Astrocyte (in vitro differentiated cells and primary cell): Measurements from ENCODE around the gene PDAP1. TPM values are rescaled to one million over a fixed set of nuclear protein-coding genes. Genes with fewer than 3 reads are reported as not detected.

ENCODE experiments used
- DNase-seq: peaks from one replicate; pipeline ENCODE4 v3.0.0-alpha.2; 2010; ENCODE audit warnings: low read depth
- FAIRE-seq: peaks from 2 replicates; lab custom pipeline; 2011; peaks lifted over from hg19 to GRCh38; lab: Jason Lieb, UNC
- H2AFZ ChIP-seq: 2 replicates; pipeline ENCODE4 v1.6.0; 2012; ENCODE audit warnings: low read depth, low read length, inconsistent platforms
- H3K27ac ChIP-seq: 2 replicates; pipeline ENCODE4 v1.5.1; 2011; ENCODE audit warnings: low read depth, low read length, inconsistent platforms
- H3K27me3 ChIP-seq: 2 replicates; pipeline ENCODE4 v1.6.0; 2011; ENCODE audit warnings: low read length, inconsistent platforms; ENCODE audit not compliant: insufficient read depth
- H3K36me3 ChIP-seq: 2 replicates; pipeline ENCODE4 v1.5.1; 2011; ENCODE audit warnings: low read length, inconsistent platforms; ENCODE audit not compliant: insufficient read depth
- H3K4me1 ChIP-seq: 2 replicates; pipeline ENCODE4 v1.5.1; 2011; ENCODE audit warnings: low read length, inconsistent platforms; ENCODE audit not compliant: insufficient read depth
- H3K4me2 ChIP-seq: 2 replicates; pipeline ENCODE4 v1.6.0; 2012; ENCODE audit warnings: low read length, inconsistent platforms
- H3K4me3 ChIP-seq: 2 replicates; pipeline ENCODE4 v1.5.1; 2011; ENCODE audit warnings: low read depth, mild to moderate bottlenecking, low read length, inconsistent platforms; ENCODE audit not compliant: insufficient read depth
- H3K79me2 ChIP-seq: 2 replicates; pipeline ENCODE4 v1.6.0; 2012; ENCODE audit warnings: mild to moderate bottlenecking, low read length, inconsistent platforms; ENCODE audit not compliant: insufficient read depth
- H3K9ac ChIP-seq: 2 replicates; pipeline ENCODE4 v1.6.0; 2012; ENCODE audit warnings: mild to moderate bottlenecking, low read length, inconsistent platforms
- H3K9me3 ChIP-seq: 2 replicates; pipeline ENCODE4 v1.5.1; 2012; ENCODE audit warnings: low read depth, mild to moderate bottlenecking, low read length, inconsistent platforms; ENCODE audit not compliant: insufficient read depth
- H4K20me1 ChIP-seq: 2 replicates; pipeline ENCODE4 v1.6.0; 2012; ENCODE audit warnings: low read length, inconsistent platforms; ENCODE audit not compliant: insufficient read depth
- H3K27ac Mint-ChIP-seq: one replicate; pipeline ENCODE4 v1.8.0; 2021; ENCODE audit warnings: mild to moderate bottlenecking, mixed read lengths; ENCODE audit not compliant: unreplicated experiment
- H3K27me3 Mint-ChIP-seq: one replicate; pipeline ENCODE4 v1.8.0; 2021; ENCODE audit warnings: low read depth, mixed read lengths; ENCODE audit not compliant: unreplicated experiment
- H3K36me3 Mint-ChIP-seq: one replicate; pipeline ENCODE4 v1.8.0; 2021; ENCODE audit warnings: low read depth, mixed read lengths; ENCODE audit not compliant: unreplicated experiment
- H3K4me1 Mint-ChIP-seq: one replicate; pipeline ENCODE4 v1.8.0; 2021; ENCODE audit warnings: low read depth, mixed read lengths; ENCODE audit not compliant: unreplicated experiment
- H3K4me3 Mint-ChIP-seq: one replicate; pipeline ENCODE4 v1.8.0; 2021; ENCODE audit warnings: mild to moderate bottlenecking, moderate library complexity, mixed read lengths; ENCODE audit not compliant: unreplicated experiment
- H3K9me3 Mint-ChIP-seq: one replicate; pipeline ENCODE4 v1.8.0; 2021; ENCODE audit warnings: mild to moderate bottlenecking, mixed read lengths; ENCODE audit not compliant: unreplicated experiment
- EZH2 ChIP-seq: IDR thresholded peaks from 2 replicates; pipeline ENCODE4 v1.6.1; 2012; ENCODE audit warnings: mild to moderate bottlenecking, low read length, inconsistent platforms; ENCODE audit not compliant: insufficient read depth
- total RNA-seq: library from RNA; stranded (reverse); gene quantifications from 2 replicates; pipeline ENCODE4 v1.2.1, GENCODE V29; 2021
- TF ChIP-seq, protein P1 (sequence below): IDR thresholded peaks from 2 replicates; pipeline ENCODE4 v1.5.1; 2011; ENCODE audit warnings: low read depth, mild to moderate bottlenecking, inconsistent platforms, low read length, moderate library complexity; ENCODE audit not compliant: insufficient read depth

PDAP1 gene
- total RNA-seq, 1 donor from 2014 or later = 106 TPM

DNA sequence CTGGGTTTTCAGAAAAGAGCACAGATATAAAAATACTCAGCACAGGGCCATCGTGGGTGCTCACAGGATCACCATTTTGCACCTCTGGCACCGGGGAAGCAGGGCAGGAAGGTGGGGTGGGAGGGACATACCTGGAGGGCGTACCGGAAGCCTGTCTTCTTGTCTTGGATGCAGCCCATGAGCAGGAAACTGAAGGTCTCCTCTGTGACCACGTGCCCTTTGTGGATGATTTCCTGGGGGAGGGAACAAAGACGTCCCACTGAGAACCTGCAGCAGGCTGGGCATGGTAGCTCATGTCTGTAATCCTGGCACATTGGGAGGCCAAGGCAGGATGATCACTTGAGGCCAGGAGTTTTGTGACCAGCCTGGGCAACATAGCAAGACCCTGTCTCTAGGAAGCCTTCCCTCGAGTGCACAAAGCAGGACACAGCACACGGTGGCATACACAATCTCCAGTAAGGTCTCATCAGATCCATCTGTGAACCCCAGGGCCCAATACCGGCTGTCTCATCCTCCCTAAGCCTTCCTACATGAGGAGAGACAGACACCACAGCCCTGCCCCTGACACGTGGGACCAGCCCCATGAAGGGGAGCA, 20.7 kb upstream of the PDAP1 start:
- Histone ChIP-seq H3K27ac (no peak overlapping the region), H3K79me2 (no peaks in the 10 kb centered on the region), H2AFZ (no peak overlapping the region), H4K20me1 (no peaks in the 10 kb centered on the region), H3K27me3 (no peaks in the 10 kb centered on the region), H3K4me2 (no peak overlapping the region), H3K4me1 (no peaks in the 10 kb centered on the region), H3K9me3 (no peaks in the 10 kb centered on the region), H3K4me3 (no peak overlapping the region), H3K9ac (no peak overlapping the region), H3K36me3 (peaks cover 13% of the 10 kb centered on the region)
- DNase-seq (no peak), FAIRE-seq (no peak)
- H3K4me1 Mint-ChIP-seq = no peaks in the 10 kb centered on the region
- TF ChIP-seq, protein P1, sequence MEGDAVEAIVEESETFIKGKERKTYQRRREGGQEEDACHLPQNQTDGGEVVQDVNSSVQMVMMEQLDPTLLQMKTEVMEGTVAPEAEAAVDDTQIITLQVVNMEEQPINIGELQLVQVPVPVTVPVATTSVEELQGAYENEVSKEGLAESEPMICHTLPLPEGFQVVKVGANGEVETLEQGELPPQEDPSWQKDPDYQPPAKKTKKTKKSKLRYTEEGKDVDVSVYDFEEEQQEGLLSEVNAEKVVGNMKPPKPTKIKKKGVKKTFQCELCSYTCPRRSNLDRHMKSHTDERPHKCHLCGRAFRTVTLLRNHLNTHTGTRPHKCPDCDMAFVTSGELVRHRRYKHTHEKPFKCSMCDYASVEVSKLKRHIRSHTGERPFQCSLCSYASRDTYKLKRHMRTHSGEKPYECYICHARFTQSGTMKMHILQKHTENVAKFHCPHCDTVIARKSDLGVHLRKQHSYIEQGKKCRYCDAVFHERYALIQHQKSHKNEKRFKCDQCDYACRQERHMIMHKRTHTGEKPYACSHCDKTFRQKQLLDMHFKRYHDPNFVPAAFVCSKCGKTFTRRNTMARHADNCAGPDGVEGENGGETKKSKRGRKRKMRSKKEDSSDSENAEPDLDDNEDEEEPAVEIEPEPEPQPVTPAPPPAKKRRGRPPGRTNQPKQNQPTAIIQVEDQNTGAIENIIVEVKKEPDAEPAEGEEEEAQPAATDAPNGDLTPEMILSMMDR = no peak
- TF ChIP-seq EZH2 = no peak
- no peak overlapping the region for H3K27ac Mint-ChIP-seq
- no peaks in the 10 kb centered on the region for H3K27me3 Mint-ChIP-seq
- H3K36me3 Mint-ChIP-seq = peaks cover 16% of the 10 kb centered on the region
- no peaks in the 10 kb centered on the region for H3K9me3 Mint-ChIP-seq
- no peak overlapping the region for H3K4me3 Mint-ChIP-seq

DNA sequence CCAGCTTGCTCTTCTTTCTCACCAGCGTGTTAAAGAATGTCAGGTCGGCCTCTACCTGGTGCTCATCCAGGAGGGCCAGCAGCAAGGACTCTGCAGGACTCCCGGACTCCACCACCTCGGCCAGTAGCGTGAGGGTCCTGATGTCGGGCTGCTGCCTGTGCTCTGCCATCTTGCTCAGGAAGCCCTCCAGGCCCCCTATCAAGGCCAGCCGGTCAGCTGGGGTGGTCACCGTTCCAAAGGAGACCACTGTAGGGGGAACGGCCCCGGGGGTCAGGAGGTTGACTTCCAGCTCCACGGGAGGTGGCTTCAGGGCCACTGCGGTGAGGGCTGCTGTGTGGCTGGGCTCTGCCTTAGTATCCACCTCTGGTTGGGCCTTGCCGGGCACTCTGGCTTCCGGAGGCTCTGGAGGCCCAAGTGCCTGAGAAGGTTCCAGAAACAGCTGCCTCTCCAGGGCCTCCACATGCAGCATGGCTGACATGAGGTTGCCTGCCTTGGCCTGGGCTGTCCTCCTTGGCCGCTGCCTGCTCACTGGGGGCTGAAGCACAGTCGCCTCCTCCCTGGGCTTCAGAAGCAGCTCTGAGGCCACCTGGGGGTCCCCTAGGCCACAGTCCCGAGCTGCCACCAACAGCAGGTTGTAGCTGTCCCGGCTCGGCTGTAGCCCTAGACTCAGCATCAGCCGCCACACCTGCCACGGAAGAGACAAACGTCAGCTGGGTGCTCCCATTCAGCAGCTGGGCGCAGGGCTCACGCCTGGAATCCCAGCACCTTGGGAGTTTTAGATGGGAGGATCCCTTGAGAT, 16.7 kb upstream of the PDAP1 start:
- H3K4me1 Mint-ChIP-seq = no peaks in the 10 kb centered on the region
- Histone ChIP-seq H3K9me3 (no peaks in the 10 kb centered on the region), H3K4me3 (no peak overlapping the region), H3K9ac (no peak overlapping the region), H3K4me2 (no peak overlapping the region), H2AFZ (no peak overlapping the region), H3K36me3 (peaks cover 22% of the 10 kb centered on the region), H3K27ac (no peak overlapping the region), H3K79me2 (peaks cover 7% of the 10 kb centered on the region), H4K20me1 (peaks cover 16% of the 10 kb centered on the region), H3K4me1 (no peaks in the 10 kb centered on the region), H3K27me3 (no peaks in the 10 kb centered on the region)
- no peak for DNase-seq
- no peak for FAIRE-seq
- no peaks in the 10 kb centered on the region for H3K9me3 Mint-ChIP-seq
- peaks cover 25% of the 10 kb centered on the region for H3K36me3 Mint-ChIP-seq
- TF ChIP-seq EZH2 = no peak
- TF ChIP-seq, protein P1 = no peak
- H3K27me3 Mint-ChIP-seq = no peaks in the 10 kb centered on the region
- no peak overlapping the region for H3K27ac Mint-ChIP-seq
- no peak overlapping the region for H3K4me3 Mint-ChIP-seq

DNA sequence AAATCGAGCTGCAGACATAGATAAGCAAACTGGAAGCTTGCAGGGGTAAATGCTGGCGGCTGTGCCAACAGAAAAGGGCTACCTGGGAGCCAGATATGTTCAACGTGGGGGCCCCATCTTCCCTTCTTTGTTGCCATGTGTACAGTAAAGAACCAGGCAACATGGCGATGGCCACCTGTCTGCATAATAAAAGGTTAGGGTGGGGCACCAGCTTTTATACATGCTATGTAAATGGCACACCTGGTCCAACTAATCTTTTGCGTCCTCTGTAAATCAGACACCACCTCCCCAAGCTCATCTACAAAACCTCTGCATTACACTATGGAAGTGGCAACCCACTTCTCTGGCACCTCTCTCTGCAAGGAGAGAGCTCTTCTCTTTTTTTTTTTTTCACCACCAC, 14.2 kb upstream of the PDAP1 start:
- H3K4me1 Mint-ChIP-seq = no peaks in the 10 kb centered on the region
- Histone ChIP-seq H4K20me1 (peaks cover 29% of the 10 kb centered on the region), H3K9me3 (no peaks in the 10 kb centered on the region), H3K4me1 (no peaks in the 10 kb centered on the region), H3K4me3 (no peak overlapping the region), H3K4me2 (no peak overlapping the region), H3K27ac (no peak overlapping the region), H3K79me2 (peaks cover 17% of the 10 kb centered on the region), H3K36me3 (peaks cover 31% of the 10 kb centered on the region), H3K27me3 (no peaks in the 10 kb centered on the region), H3K9ac (no peak overlapping the region), H2AFZ (no peak overlapping the region)
- no peaks in the 10 kb centered on the region for H3K27me3 Mint-ChIP-seq
- no peak overlapping the region for H3K4me3 Mint-ChIP-seq
- no peak for FAIRE-seq
- H3K36me3 Mint-ChIP-seq = peaks cover 21% of the 10 kb centered on the region
- H3K27ac Mint-ChIP-seq = no peak overlapping the region
- H3K9me3 Mint-ChIP-seq = no peaks in the 10 kb centered on the region
- TF ChIP-seq, protein P1 = no peak
- no peak for TF ChIP-seq EZH2
- DNase-seq = no peak
